HepG2 (cell line): Measurements from ENCODE around the gene ARHGEF11. TPM values are rescaled to one million over a fixed set of nuclear protein-coding genes. Genes with fewer than 3 reads are reported as not detected.

Experiments
- CTCF ChIP-seq: sonication (generic); formaldehyde crosslinking; IDR thresholded peaks from 2 replicates; pipeline ENCODE4 v1.5.0; 2020; ENCODE audit warnings: mild to moderate bottlenecking, missing genetic modification reagents, moderate library complexity
- EEA1 ChIP-seq: sonication (generic); formaldehyde crosslinking; IDR thresholded peaks from 2 replicates; pipeline ENCODE4 v1.5.1; 2020; ENCODE audit warnings: mild to moderate bottlenecking, missing genetic modification reagents, borderline replicate concordance
- FOXK2 ChIP-seq: fragments of 450-650 bp; IDR thresholded peaks from 2 replicates; pipeline ENCODE4 v1.6.1; 2016
- GATA4 ChIP-seq: sonication (generic); IDR thresholded peaks from 2 replicates; pipeline ENCODE4 v1.6.1; 2016; ENCODE audit warnings: antibody characterized with exemption, low read depth, borderline replicate concordance
- JARID2 ChIP-seq: sonication (generic); formaldehyde crosslinking; IDR thresholded peaks from 2 replicates; pipeline ENCODE4 v1.8.1; 2023; ENCODE audit warnings: missing genetic modification reagents, inconsistent platforms; ENCODE audit not compliant: insufficient replicate concordance
- KDM2A ChIP-seq: sonication (generic); formaldehyde crosslinking; IDR thresholded peaks from 2 replicates; pipeline ENCODE4 v1.4.0; 2020; ENCODE audit warnings: low read depth, missing genetic modification reagents, borderline replicate concordance
- MIXL1 ChIP-seq: IDR thresholded peaks from 2 replicates; pipeline ENCODE4 v1.6.1; 2016
- NR2F1 ChIP-seq, 2 experiments: fragments of 450-650 bp in 1 of 2; formaldehyde crosslinking in 1 of 2; IDR thresholded peaks; 2 replicates each; pipeline versions ENCODE4 v1.5.0 to v1.6.1; 2016 to 2020; ENCODE audit warnings: mild to moderate bottlenecking in 1 of 2, missing compliant biosample characterization in 1 of 2, missing genetic modification reagents in 1 of 2, moderate library complexity in 1 of 2
- PREB ChIP-seq: sonication (generic); formaldehyde crosslinking; IDR thresholded peaks from 2 replicates; pipeline ENCODE4 v1.4.0; 2020; ENCODE audit warnings: missing genetic modification reagents
- RAD51 ChIP-seq: fragments of 450-650 bp; IDR thresholded peaks from 2 replicates; pipeline ENCODE4 v1.6.1; 2016; ENCODE audit warnings: borderline replicate concordance
- RARA ChIP-seq: IDR thresholded peaks from 2 replicates; pipeline ENCODE4 v1.6.1; 2016; ENCODE audit warnings: missing genetic modification reagents, missing compliant biosample characterization
- SNAPC2 ChIP-seq: sonication (generic); formaldehyde crosslinking; IDR thresholded peaks from 2 replicates; pipeline ENCODE4 v1.8.1; 2022; ENCODE audit warnings: mild to moderate bottlenecking, missing genetic modification reagents
- THYN1 ChIP-seq: sonication (generic); formaldehyde crosslinking; IDR thresholded peaks from 2 replicates; pipeline ENCODE4 v1.8.1; 2023; ENCODE audit warnings: low read depth, mild to moderate bottlenecking, moderate library complexity, missing genetic modification reagents, borderline replicate concordance
- ZNF136 ChIP-seq: sonication (generic); formaldehyde crosslinking; IDR thresholded peaks from 2 replicates; pipeline ENCODE4 v1.8.1; 2022; ENCODE audit warnings: low read depth, mild to moderate bottlenecking, moderate library complexity, missing genetic modification reagents
- ZNF207 ChIP-seq: fragments of 450-650 bp; IDR thresholded peaks from 2 replicates; pipeline ENCODE4 v1.6.1; 2016; ENCODE audit warnings: antibody characterized with exemption, borderline replicate concordance
- ZNF263 ChIP-seq: sonication (generic); formaldehyde crosslinking; IDR thresholded peaks from 2 replicates; pipeline ENCODE4 v1.4.0; 2020; ENCODE audit warnings: missing genetic modification reagents
- ZNF431 ChIP-seq: sonication (generic); formaldehyde crosslinking; IDR thresholded peaks from 2 replicates; pipeline ENCODE4 v1.9.0; 2022; ENCODE audit warnings: missing genetic modification reagents, low read depth, mild to moderate bottlenecking, borderline replicate concordance
- ZNF446 ChIP-seq: sonication (generic); formaldehyde crosslinking; IDR thresholded peaks from 2 replicates; pipeline ENCODE4 v1.5.0; 2020; ENCODE audit warnings: mild to moderate bottlenecking, missing genetic modification reagents
- ZNF484 ChIP-seq: sonication (generic); formaldehyde crosslinking; IDR thresholded peaks from 2 replicates; pipeline ENCODE4 v1.5.1; 2020; ENCODE audit warnings: mild to moderate bottlenecking, low read depth, missing genetic modification reagents, borderline replicate concordance
- ZNF644 ChIP-seq: IDR thresholded peaks from 2 replicates; pipeline ENCODE4 v1.6.1; 2016; ENCODE audit warnings: low read depth
- ZNF687 ChIP-seq: sonication (generic); formaldehyde crosslinking; IDR thresholded peaks from 2 replicates; pipeline ENCODE4 v1.5.1; 2020; ENCODE audit warnings: mild to moderate bottlenecking, missing genetic modification reagents, moderate library complexity
- ZNF766 ChIP-seq: sonication (generic); formaldehyde crosslinking; IDR thresholded peaks from 2 replicates; pipeline ENCODE4 v1.5.0; 2020; ENCODE audit warnings: missing genetic modification reagents, borderline replicate concordance
- ZSCAN31 ChIP-seq: sonication (generic); formaldehyde crosslinking; IDR thresholded peaks from 2 replicates; pipeline ENCODE4 v1.5.0; 2020; ENCODE audit warnings: low read depth, mild to moderate bottlenecking, missing genetic modification reagents
- polyA plus RNA-seq, 8 experiments: library from polyadenylated mRNA; depleted of rRNA in 3 of 8; stranded (reverse) in 7 of 8; unstranded in 1 of 8; fragments of >200 nt; fragmentation: Illumina TruSeq in 4 of 8; extraction: Trizol in 4 of 8; gene quantifications; 2 replicates each; pipeline versions ENCODE4 v1.2.1 to v1.2.3, GENCODE V29; 2011 to 2016; ENCODE audit warnings: low read depth in 4 of 8, missing spikeins in 1 of 8, mixed read lengths in 1 of 8; ENCODE audit not compliant: insufficient read depth in 1 of 8
- total RNA-seq, 5 experiments: library from RNA; depleted of rRNA; stranded (reverse); fragments of >200 nt; fragmentation: Illumina TruSeq; extraction: Trizol; gene quantifications; 2 replicates each; pipeline ENCODE4 v1.2.3, GENCODE V29; 2016; ENCODE audit warnings: low read depth in 1 of 5

Gene ARHGEF11
- total and polyA plus RNA-seq, 2 of the 13 experiments (the other 11 are each of a cell fraction or from before 2014, with no cell fraction given) = 16.5 to 21.2 TPM

DNA sequence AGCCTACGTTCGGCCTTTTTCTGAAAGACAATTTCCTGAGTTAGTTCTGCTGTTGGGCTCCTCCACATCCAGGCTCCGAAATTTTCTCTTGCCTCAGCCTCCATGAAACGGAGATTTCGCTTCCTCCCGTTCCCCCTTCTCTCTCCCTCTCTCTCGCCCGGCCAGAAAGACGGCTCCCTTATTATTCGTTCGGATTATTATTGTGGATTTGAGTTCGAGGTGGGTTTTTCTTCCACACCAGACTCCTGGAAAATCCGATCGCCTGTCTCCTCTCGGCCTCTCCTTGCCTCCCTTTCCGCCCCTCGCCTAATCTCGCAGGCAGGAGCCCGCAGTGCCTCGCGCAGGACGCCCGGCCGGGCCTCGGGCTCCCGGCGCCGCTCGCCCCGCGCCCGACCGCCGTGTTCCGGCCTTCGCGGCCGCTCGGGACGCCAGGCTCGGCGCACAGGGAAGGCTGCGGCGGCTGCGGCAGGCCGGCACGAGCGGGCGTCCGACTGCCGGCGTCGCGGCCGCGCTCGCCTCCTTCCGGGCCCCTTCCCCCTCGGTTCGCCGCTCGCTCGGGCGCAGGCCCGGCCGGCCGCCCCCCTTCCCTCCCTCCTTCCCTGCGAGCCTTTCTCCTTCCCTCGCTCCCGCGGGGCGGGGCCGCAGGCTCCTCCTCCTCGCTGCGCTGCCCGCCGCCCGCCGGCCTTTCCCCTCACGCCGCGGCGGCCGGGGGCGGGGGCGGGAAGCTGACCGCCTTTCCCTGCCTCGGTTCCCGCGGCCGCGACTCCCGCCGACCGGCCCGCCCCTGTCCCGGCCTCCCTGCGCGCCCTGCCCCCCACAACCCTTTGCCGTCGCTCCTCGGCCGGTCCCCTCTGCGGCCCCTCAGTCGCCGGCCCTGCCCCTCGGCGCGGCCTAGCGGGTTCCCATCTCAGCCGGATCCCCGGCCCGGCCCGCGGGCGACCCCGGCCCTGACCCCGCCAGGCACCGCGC, at the start of gene ARHGEF11 (continued):
- TF ChIP-seq CTCF (CRISPR knock-in tag) = no peak; the same call in 1 of the 2 replicates
- TF ChIP-seq NR2F1 (CRISPR knock-in tag; IDR thresholded peaks at IDR 0.05) = peak; percentile 36 to 70; a peak in 3 of 4 replicates
- no peak for TF ChIP-seq THYN1 (CRISPR knock-in tag)
- no peak for TF ChIP-seq JARID2 (CRISPR knock-in tag)
- no peak for TF ChIP-seq RAD51
- peak; percentile 60 for TF ChIP-seq ZNF687 (CRISPR knock-in tag)
- 0 out of 2 replicates have a peak, but pooled peaks have one; percentile 66 for TF ChIP-seq EEA1
- no peak; the same call in none of the 2 replicates for TF ChIP-seq ZSCAN31 (CRISPR knock-in tag)
- TF ChIP-seq ZNF136 (CRISPR knock-in tag) = no peak
- TF ChIP-seq PREB (CRISPR knock-in tag) = no peak
- no peak for TF ChIP-seq ZNF263 (CRISPR knock-in tag)
- TF ChIP-seq ZNF431 (CRISPR knock-in tag) = 0 out of 2 replicates have a peak, but pooled peaks have one; percentile 8
- no peak for TF ChIP-seq ZNF644 (CRISPR knock-in tag)
- 0 out of 2 replicates have a peak, but pooled peaks have one; percentile 24 for TF ChIP-seq ZNF766 (CRISPR knock-in tag)
- no peak for TF ChIP-seq ZNF484 (CRISPR knock-in tag)
- no peak for TF ChIP-seq ZNF446
- TF ChIP-seq KDM2A (CRISPR knock-in tag) = peak; percentile 36; the same call in 1 of the 2 replicates
- TF ChIP-seq MIXL1 (CRISPR knock-in tag) = 0 out of 2 replicates have a peak, but pooled peaks have one; percentile 13
- TF ChIP-seq GATA4 = no peak
- TF ChIP-seq ZNF207 = no peak
- peak; percentile 4; the same call in 1 of the 2 replicates for TF ChIP-seq RARA (CRISPR knock-in tag)
- TF ChIP-seq FOXK2 = no peak
- no peak for TF ChIP-seq SNAPC2 (CRISPR knock-in tag)
